DMS114 treated with DMSO at 0.1 percent for 48 hours (cell line): ENCODE measurements around the gene CCT4.
A peak's percentile ranks its signal among the peaks of the same experiment; 100 is the strongest.
"Not testable (repeated sequence)": the region's sequence is repeated elsewhere in the genome, so short reads cannot be mapped to it uniquely, and the experiment has no call there.

Source experiments
- DNase-seq: peaks from one replicate; lab custom pipeline; 2025; ENCODE audit not compliant: unreplicated experiment; lab: John Stamatoyannopoulos, UW

Gene CCT4

DNA sequence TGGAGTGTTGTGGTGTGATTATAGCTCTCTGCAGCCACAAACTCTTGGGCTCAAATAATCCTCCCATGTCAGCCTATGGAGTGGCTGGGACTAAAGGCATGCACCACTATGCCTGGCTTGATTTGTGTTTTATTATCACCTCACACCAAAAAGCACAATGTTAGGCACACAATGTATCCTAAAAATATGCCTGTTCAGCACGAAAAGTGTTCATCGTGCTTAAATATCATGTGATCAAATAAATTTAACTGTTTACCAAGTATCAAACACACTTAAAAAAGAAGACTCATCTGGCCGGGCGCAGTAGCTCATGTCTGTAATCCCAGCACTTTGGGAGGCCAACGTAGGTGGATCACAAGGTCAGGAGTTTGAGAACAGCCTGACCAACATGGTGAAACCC is 5.6 kb downstream of the CCT4 start:
- no peak for DNase-seq

GRCh38 chr2:61879351-61879750 is 9.1 kb downstream of the CCT4 start:
- not testable (repeated sequence) for DNase-seq

- DNase-seq = no peak
These were observed 9.7 kb downstream of the CCT4 start for GRCh38 chr2:61878761-61879160.

DNA sequence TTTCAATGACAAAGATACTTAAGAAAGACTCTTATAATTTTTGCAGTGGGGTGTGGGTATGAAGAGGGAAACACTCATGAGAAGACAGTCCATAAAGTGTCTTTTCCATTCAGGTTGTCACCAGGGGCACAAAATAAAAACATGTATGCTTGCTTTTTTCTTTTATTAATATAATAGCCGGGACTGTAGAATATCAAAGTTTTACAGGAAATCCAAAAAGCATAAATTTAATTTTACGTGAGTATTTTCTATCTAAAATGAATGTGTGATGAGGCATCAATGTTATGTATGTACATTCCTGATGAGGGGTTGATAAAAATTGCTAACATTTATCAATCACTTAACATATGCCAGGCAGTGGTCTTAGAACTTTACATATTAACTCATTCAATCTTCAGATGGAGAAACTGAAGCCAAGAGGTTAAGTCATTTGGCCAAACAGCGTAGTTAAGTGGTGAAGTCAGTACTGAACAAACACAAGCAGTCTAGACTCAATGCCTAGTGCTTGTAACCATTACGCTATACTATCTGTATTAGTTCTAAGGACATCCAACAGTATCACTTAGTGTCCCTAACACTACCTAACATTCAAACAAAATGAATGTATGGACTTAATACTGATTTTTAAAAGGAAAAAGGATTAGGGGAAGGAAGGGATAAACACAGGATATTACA is 10.7 kb downstream of the CCT4 start:
- DNase-seq = no peak

DNA sequence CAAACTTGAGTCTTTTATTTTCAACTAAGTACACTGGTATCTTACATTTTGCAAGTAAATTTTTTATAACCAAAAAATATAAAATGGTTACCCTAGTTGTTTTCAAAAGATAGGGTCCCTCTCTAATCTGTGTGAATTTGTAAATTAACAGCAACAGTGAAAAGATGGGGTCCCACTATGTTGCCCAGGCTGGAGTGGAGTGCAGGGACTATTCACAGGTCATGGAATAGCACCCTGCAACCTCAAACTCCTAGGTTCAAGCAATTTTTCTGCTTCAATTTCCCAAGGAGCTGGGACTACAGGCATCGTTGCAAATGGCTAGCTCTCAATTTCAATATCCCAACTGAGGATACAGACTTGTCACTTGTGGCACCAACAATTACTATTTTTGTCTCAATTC is 12.1 kb downstream of the CCT4 start:
- no peak for DNase-seq

DNA sequence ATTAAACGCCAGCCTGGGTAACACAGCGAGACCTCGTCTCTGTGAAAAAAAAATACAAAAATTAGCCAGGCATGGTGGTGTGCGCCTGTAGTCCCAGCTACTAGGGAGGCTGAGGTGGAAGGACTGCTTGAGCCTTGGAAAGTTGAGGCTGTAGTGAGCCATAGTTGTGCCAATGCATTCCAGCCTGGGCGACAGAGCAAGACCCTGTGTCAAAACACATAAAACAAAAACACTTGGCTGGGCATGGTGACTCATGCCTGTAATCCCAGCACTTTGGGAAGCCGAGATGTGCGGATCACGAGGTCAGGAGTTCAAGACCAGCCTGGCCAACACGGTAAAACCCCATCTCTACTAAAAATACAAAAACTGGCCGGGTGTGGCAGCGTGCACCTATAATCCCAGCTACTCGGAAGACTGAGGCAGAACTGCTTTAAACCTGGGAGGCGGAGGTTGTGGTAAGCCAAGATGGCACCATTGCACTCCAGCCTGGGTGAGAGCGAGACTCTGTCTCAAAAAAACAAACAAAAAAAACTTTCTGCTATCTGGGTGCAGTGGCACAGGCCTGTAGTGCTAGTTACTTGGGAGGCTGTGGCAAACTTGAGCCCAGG is 21.9 kb downstream of the CCT4 start:
- not testable (repeated sequence) for DNase-seq

GRCh38 chr2:61862085-61862484 is 26.4 kb downstream of the CCT4 start:
- no peak for DNase-seq

- no peak for DNase-seq
These were observed 31.2 kb downstream of the CCT4 start for GRCh38 chr2:61857224-61857623.

- no peak for DNase-seq
These were observed 33.2 kb downstream of the CCT4 start for GRCh38 chr2:61855318-61855613.

DNA sequence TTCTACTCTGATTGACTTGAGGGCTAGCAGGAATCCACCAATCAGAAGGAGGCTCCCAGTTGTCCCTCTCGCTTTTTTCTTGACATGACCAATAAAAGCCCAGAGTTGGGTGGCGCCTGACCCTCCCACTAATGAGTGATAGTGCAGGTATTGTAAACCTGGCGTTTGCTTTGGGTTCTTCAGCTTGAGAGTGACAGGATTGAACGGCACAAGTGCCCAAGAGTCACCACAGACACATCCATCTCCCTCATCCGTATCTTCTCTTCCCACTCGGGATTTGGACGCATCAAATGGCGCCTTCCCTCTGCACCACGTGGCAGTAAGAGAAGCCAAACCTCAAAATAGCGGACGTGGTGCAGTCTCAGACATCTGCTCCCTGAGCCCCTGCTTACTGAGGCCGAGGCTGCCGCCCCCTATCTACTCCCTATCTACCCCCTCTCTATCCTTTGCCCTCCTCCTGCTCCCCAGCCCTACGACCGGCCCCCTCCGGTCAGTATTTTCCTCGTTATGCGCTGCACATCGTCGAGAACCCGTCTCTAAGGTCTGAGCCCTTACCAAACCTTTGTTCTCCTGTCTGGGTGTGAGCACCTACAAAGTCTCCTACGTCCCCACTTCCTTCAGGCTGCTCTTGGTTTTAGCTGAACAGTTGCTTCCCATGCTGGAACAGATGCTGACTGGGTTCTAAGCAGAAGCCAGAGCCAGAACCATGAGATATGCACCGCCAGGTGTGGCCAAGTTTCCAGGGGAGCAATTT is 33.7 kb downstream of the CCT4 start:
- DNase-seq = peak; percentile 94

DNA sequence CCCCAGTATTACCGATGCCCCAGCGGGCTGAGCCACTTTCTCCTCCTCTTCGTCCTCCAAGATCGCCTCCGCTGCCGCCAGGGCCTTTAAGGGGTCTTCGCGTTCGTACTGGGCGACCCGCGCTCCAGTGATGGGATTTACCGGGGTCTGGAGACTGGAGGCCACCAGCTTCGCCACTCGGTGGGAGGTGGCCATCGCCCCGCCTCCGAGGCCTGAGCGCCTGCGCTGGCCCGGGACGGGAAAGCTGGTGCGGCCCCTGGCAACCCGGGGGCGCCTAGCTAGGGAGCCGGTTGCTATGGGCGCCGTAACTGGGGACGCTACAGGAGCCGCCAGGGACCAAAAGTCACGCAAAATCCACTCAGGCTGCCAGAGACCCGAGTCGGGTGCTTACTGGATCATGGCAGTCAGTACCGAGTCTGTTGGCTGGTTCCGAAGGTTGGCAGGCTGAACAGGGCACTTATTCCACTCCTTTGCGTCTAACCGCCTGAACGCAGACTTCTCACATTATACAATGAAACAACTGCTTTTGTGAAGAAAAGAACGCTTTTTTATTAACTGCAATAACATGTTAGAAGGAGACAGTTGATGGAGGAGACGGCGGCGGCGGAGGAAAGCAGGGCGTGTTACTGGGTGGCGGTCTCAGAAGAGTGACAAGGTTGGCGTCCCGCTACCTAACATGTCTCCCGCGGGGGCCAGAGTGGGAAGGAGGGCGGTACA is 34.5 kb downstream of the CCT4 start, which contains the start of gene FAM161A:
TSS of gene FAM161A (minus strand) at position 214 of the 717 bp plus-strand sequence. CDS start at position 195, 19 bp downstream.
- DNase-seq = peak; percentile 78

DNA sequence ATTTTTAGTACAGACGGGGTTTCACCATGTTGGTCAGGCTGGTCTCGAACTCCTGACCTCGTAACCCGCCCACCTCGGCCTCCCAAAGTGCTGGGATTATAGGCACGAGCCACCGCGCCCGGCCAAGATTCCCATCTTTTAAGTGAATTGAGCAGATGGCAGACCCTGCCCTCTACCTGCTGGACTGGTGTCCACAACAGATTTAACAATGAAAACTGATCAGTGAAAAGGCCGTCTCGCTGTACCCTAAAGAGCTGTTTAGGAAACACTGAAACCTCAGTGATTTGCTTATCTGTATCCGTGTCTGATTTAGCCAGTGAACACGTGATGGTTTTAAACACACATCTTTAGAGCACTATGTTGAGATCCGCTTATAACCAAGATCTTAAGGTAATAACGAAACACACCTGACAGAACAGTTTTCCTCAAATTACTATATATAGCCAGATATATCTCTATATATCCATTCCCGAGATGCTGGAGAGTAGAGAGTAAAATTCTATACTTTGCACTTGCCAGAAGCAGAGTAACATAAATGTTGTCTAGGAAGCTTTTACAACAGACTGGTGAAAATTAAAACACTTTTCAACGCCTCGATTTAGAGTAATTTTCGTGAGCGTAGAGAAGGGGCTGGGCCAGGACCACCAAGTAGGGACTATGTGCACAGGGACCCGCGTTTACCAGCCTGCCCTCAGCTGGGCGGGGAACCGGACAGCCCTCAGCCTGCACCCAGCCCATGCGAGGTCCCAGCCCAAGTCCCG is 35.2 kb downstream of the CCT4 start:
- DNase-seq = no peak

GRCh38 chr2:61851270-61851669 is 37.2 kb downstream of the CCT4 start:
- DNase-seq = not testable (repeated sequence)

- DNase-seq = no peak
These were observed 43.1 kb downstream of the CCT4 start for GRCh38 chr2:61845320-61845719.

DNA sequence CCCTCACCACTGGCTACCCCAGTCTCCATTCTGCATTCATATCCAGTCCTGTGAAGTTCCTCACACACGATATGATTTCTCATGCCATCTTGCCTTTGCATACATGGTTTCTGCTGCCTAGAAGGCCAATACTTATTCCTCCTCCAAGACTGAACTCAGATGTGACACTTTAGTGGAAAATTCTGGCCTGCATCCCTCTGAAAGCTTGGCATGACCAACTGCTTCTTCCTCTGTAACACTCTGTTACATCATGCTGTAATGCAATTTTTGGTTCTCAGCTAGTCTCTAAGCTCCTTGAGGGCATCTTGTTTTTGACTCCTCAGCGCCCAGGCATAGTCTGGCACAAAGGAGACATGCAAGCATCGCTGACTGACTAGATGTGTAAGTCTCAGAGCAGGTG is 47.2 kb downstream of the CCT4 start:
- DNase-seq = no peak

DNA sequence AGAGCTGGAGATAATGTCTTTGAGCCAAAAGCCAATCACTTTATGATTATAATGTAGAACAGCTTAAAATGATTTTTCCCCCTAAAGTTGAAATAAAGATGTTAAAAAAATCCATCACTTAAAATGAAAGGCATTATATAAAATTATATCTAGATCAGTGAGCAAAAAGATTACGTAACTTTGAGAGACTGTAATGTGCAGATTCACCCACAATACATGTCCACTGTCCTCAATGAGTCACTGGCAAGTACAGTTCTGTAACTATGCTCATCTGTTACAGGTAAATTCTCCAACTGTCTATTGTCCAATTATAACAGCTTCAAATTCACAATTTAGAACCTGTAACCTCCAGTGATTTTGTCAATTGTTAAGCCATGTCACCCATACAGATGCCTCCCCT is 53.6 kb downstream of the CCT4 start:
- DNase-seq = no peak

GRCh38 chr2:61833971-61834370 is 54.5 kb downstream of the CCT4 start:
- DNase-seq = no peak

- DNase-seq = no peak
These were observed 56.1 kb downstream of the CCT4 start for GRCh38 chr2:61832183-61832841.

DNA sequence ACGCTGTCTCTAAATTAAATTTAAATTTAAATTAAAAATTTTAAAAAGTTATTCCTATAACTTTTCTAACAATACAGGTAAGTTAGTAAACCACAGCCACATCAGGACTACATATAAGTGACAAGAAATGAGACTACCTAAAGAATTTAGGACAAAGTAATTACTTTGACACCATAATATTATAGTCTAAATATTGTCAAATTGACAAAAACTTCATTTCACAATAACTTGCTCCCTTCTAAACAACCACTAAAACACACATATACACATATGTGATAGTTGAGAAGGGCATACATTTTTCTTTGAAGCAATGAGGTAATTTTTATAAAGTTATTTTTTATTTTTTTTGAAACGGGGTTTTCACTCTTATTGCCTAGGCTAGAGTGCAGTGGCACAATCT is 66.2 kb downstream of the CCT4 start:
- DNase-seq = no peak
